Endothelial cell of umbilical vein (primary cell): Measurements from ENCODE around the gene MYO6. TPM values are rescaled to one million over a fixed set of nuclear protein-coding genes. Genes with fewer than 3 reads are reported as not detected.

Experiments used
- BruUV-seq: library from RNA; stranded (reverse); fragments of 400-500 nt; replicated peaks from 2 replicates; lab custom pipeline; 2021; lab: Mats Ljungman, UMichigan
- CTCF ChIA-PET: fragments of 300-600, 350-600 bp; sonication (Branson Sonifier 250); formaldehyde crosslinking; loops from one replicate; lab custom pipeline; 2021; ENCODE audit warnings: antibody characterized with exemption, inconsistent platforms; lab: Charles Lee
- POLR2A ChIA-PET: fragments of 300-600, 350-600 bp; sonication (Branson Sonifier 250); formaldehyde crosslinking; loops from one replicate; lab custom pipeline; 2021; ENCODE audit warnings: antibody characterized with exemption, inconsistent platforms; lab: Charles Lee
- DNase-seq: peaks from one replicate; pipeline ENCODE4 v3.0.0-alpha.2; 2011; ENCODE audit warnings: low read depth, low spot score
- FAIRE-seq: peaks from 2 replicates; lab custom pipeline; 2011; peaks lifted over from hg19 to GRCh38; lab: Jason Lieb, UNC
- H2AFZ ChIP-seq: 2 replicates; pipeline ENCODE4 v1.6.0; 2012; ENCODE audit warnings: low read depth, low read length, control low read depth, inconsistent platforms
- H3K27ac ChIP-seq: 2 replicates; pipeline ENCODE4 v1.5.1; 2011; ENCODE audit warnings: low read depth, mild to moderate bottlenecking, control low read depth, low read length, moderate library complexity; ENCODE audit not compliant: insufficient read depth
- H3K27me3 ChIP-seq, 2 experiments: 2 replicates each; pipeline versions ENCODE4 v1.6.0 to v1.6.1; 2011; ENCODE audit warnings: low read length in 2 of 2, mixed read lengths in 1 of 2; ENCODE audit not compliant: control insufficient read depth in 2 of 2, insufficient read depth in 2 of 2
- H3K36me3 ChIP-seq, 2 experiments: 2 replicates in 1 of 2; 3 replicates in 1 of 2; pipeline ENCODE4 v1.5.1; 2011; ENCODE audit warnings: low read length in 2 of 2, mild to moderate bottlenecking in 1 of 2, moderate library complexity in 1 of 2; ENCODE audit not compliant: control insufficient read depth in 2 of 2, insufficient read depth in 2 of 2; ENCODE audit errors: extremely low read depth in 1 of 2
- H3K4me1 ChIP-seq: 3 replicates; pipeline ENCODE4 v1.5.1; 2011; ENCODE audit warnings: mild to moderate bottlenecking, low read length; ENCODE audit not compliant: control insufficient read depth, insufficient read depth; ENCODE audit errors: extremely low read depth
- H3K4me2 ChIP-seq: 2 replicates; pipeline ENCODE4 v1.6.1; 2011; ENCODE audit warnings: low read length, control low read depth, mixed read lengths; ENCODE audit not compliant: insufficient read depth
- H3K4me3 ChIP-seq, 3 experiments: fragments of 200-600 bp in 1 of 3; sonication (generic), shearing (Covaris generic) in 1 of 3; replicated peaks in 1 of 3; 2 replicates each; pipeline ENCODE4 v1.5.1; 2011 to 2016; ENCODE audit warnings: control low read depth in 3 of 3, low read length in 3 of 3, mild to moderate bottlenecking in 2 of 3, inconsistent platforms in 1 of 3, low read depth in 1 of 3, moderate library complexity in 1 of 3; ENCODE audit not compliant: insufficient read depth in 1 of 3
- H3K79me2 ChIP-seq: 2 replicates; pipeline ENCODE4 v1.6.0; 2012; ENCODE audit warnings: low read length, inconsistent platforms; ENCODE audit not compliant: control insufficient read depth, insufficient read depth
- H3K9ac ChIP-seq: replicated peaks from 2 replicates; pipeline ENCODE3; 2011; ENCODE audit warnings: low read length, control low read depth; ENCODE audit not compliant: insufficient read depth; ENCODE audit errors: extremely low read depth
- H3K9me1 ChIP-seq: replicated peaks from 3 replicates; pipeline ENCODE4 v1.6.0; 2011; ENCODE audit warnings: mild to moderate bottlenecking, low read length; ENCODE audit not compliant: control insufficient read depth, insufficient read depth; ENCODE audit errors: extremely low read depth
- H3K9me3 ChIP-seq: replicated peaks from 2 replicates; pipeline ENCODE4 v1.5.1; 2012; ENCODE audit warnings: low read length, inconsistent platforms; ENCODE audit not compliant: control insufficient read depth, insufficient read depth
- H4K20me1 ChIP-seq: replicated peaks from 2 replicates; pipeline ENCODE3; 2011; ENCODE audit warnings: mild to moderate bottlenecking, low read length; ENCODE audit not compliant: control insufficient read depth, insufficient read depth; ENCODE audit errors: extremely low read depth
- CTCF ChIP-seq, 2 donors: IDR thresholded peaks; 1 replicate in 1 of 2; 2 replicates in 1 of 2; pipeline ENCODE4 v1.5.1; 2011; ENCODE audit warnings: low read length in 2 of 2, mild to moderate bottlenecking in 2 of 2, moderate library complexity in 2 of 2, control low read depth in 1 of 2, inconsistent platforms in 1 of 2, low read depth in 1 of 2; ENCODE audit not compliant: insufficient read depth in 1 of 2; ENCODE audit errors: extremely low read depth in 1 of 2
- FOS ChIP-seq: IDR thresholded peaks from 2 replicates; pipeline ENCODE4 v1.6.1; 2011; ENCODE audit warnings: mild to moderate bottlenecking, low read length, moderate library complexity, borderline replicate concordance; ENCODE audit not compliant: insufficient read depth
- GATA2 ChIP-seq: IDR thresholded peaks from 2 replicates; pipeline ENCODE4 v1.7.0; 2011; ENCODE audit warnings: low read depth, mild to moderate bottlenecking, moderate library complexity, mixed read lengths, low read length; ENCODE audit not compliant: insufficient read length, insufficient read depth
- JUN ChIP-seq: IDR thresholded peaks from 2 replicates; pipeline ENCODE4 v1.6.1; 2011; ENCODE audit warnings: borderline replicate concordance, low read depth; ENCODE audit not compliant: insufficient read length, insufficient read depth
- MAX ChIP-seq: IDR thresholded peaks from 2 replicates; pipeline ENCODE4 v1.6.1; 2011; ENCODE audit not compliant: insufficient read depth, insufficient read length
- MYC ChIP-seq: IDR thresholded peaks from one replicate; pipeline ENCODE4 v1.6.1; 2011; ENCODE audit warnings: mild to moderate bottlenecking, low read depth, low read length
- POLR2A ChIP-seq: IDR thresholded peaks from 2 replicates; pipeline ENCODE4 v1.6.1; 2012; ENCODE audit warnings: low read depth, mild to moderate bottlenecking, control low read depth, low read length
- dilution Hi-C: fragments of 300-500 bp; cut with MboI; formaldehyde crosslinking; loops from one replicate; pipeline ENCODE4 v1.15.0; 2019; ENCODE audit warnings: low sequenced_read_pairs; ENCODE audit not compliant: extremely low pct_ligation_motif_present
- intact Hi-C: fragments of 100-400 bp; cut with micrococcal nuclease; formaldehyde crosslinking; loops from one replicate; pipeline ENCODE4 v1.10.0; 2022
- polyA plus RNA-seq, 4 experiments: library from polyadenylated mRNA; depleted of rRNA in 3 of 4; stranded (reverse) in 3 of 4; unstranded in 1 of 4; fragments of >200 nt; gene quantifications; 2 replicates each; pipeline versions ENCODE4 v1.2.1 to v1.2.3, GENCODE V29; 2011 to 2012; ENCODE audit warnings: missing spikeins in 1 of 4
- total RNA-seq: library from RNA; stranded (reverse); gene quantifications from 2 replicates; pipeline ENCODE4 v1.2.3, GENCODE V29; 2021

Gene MYO6
- total and polyA plus RNA-seq, 2 donors (not counting 3 experiments of a cell fraction or from before 2014, with no cell fraction given): 15.5 to 68.0 TPM

DNA sequence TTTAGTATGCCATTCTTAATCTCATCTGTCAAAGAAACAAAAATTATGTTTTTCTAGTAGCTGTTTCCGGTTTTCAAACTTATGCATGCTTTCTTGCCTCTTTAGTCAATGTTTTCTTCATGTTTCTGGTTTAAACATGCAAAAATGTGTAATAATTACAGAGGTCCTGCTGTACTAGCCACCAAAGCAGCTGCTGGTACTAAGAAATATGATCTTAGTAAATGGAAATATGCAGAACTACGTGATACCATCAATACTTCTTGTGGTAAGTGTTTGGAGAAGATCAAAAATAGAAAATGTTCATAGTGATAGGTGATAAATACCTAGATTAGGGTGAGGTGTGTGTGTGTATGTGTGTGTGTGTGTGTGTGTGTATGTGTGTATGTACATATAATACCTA is 158.4 kb downstream of the MYO6 start:
- BruUV-seq: no TSS peak
- peaks cover 0 to 4% of the 10 kb centered on the region in 2 experiments for H3K36me3 ChIP-seq
- intact Hi-C loops: no loop called here
- no peaks in the 10 kb centered on the region for H3K9me3 ChIP-seq
- FAIRE-seq (no peak), DNase-seq (no peak)
- H3K9me1 ChIP-seq: no peaks in the 10 kb centered on the region
- no peaks in the 10 kb centered on the region for H3K79me2 ChIP-seq
- no peak overlapping the region for H3K27ac ChIP-seq
- H3K4me1 ChIP-seq: no peaks in the 10 kb centered on the region
- H2AFZ ChIP-seq: no peak overlapping the region
- H3K27me3 ChIP-seq: no peaks in the 10 kb centered on the region
- dilution Hi-C loops: no loop called here
- no peaks in the 10 kb centered on the region for H4K20me1 ChIP-seq
- no peak for TF ChIP-seq POLR2A
- TF ChIP-seq FOS: no peak
- TF ChIP-seq GATA2: no peak
- no peak for TF ChIP-seq MAX
- no peak for TF ChIP-seq CTCF (IDR thresholded peaks at IDR 0.05; ENCODE audit: extremely low read depth in 1 of 2, insufficient read depth in 1 of 2, low read depth in 1 of 2, low read length in 2 of 2)
- TF ChIP-seq MYC: no peak
- no peak for TF ChIP-seq JUN
- no peak overlapping the region for H3K9ac ChIP-seq
- ChIA-PET CTCF (interaction anchor here (0.8 to 2.6 kb wide), 2 partner anchors 14 to 27 kb away, joined by 3 to 15 read pairs; no protein-coding TSS in a partner anchor), POLR2A (no interaction called here)
- H3K4me3 ChIP-seq: no peak overlapping the region
- no peak overlapping the region for H3K4me2 ChIP-seq
